PFSK-1 (cell line): Measurements from ENCODE around the gene SH3PXD2A.

Experiments used
- FOXP2 ChIP-seq: optimal IDR thresholded peaks from 2 replicates; pipeline ENCODE3; 2011; ENCODE audit warnings: borderline replicate concordance, control low read depth, inconsistent platforms; ENCODE audit not compliant: insufficient read depth; ENCODE audit errors: extremely low read length, extremely low read depth
- POLR2AphosphoS5 ChIP-seq: IDR thresholded peaks from 2 replicates; pipeline ENCODE4 v1.6.1; 2012; ENCODE audit warnings: low read depth, mild to moderate bottlenecking, control low read depth, low read length, moderate library complexity
- REST ChIP-seq, 2 experiments: IDR thresholded peaks; 2 replicates each; pipeline versions ENCODE4 v1.6.1 to v1.8.0; 2011 to 2012; ENCODE audit warnings: low read depth in 2 of 2, low read length in 2 of 2, control low read depth in 1 of 2, inconsistent platforms in 1 of 2, mild to moderate bottlenecking in 1 of 2, moderate library complexity in 1 of 2; ENCODE audit not compliant: insufficient read depth in 1 of 2
- SIN3A ChIP-seq: IDR thresholded peaks from 2 replicates; pipeline ENCODE4 v1.6.1; 2012; ENCODE audit warnings: mild to moderate bottlenecking, low read length, moderate library complexity, borderline replicate concordance; ENCODE audit not compliant: insufficient read depth
- TAF1 ChIP-seq: IDR thresholded peaks from 2 replicates; pipeline ENCODE4 v1.6.1; 2012; ENCODE audit warnings: low read length, control low read depth, borderline replicate concordance; ENCODE audit not compliant: insufficient read depth

Gene SH3PXD2A

GRCh38 chr10:103802081-103802480, 53.3 kb downstream of the SH3PXD2A start:
- TF ChIP-seq FOXP2: no peak
- no peak for TF ChIP-seq POLR2AphosphoS5
- no peak for TF ChIP-seq SIN3A
- TF ChIP-seq TAF1: no peak
- TF ChIP-seq REST (IDR thresholded peaks at IDR 0.05; ENCODE audit: insufficient read depth in 1 of 2, low read depth in 2 of 2, low read length in 2 of 2): no peak

- TF ChIP-seq TAF1 (no peak), FOXP2 (no peak), REST (IDR thresholded peaks at IDR 0.05; ENCODE audit: insufficient read depth in 1 of 2, low read depth in 2 of 2, low read length in 2 of 2) (no peak), POLR2AphosphoS5 (no peak), SIN3A (no peak)
Measured at GRCh38 chr10:103800789-103801540, 54.4 kb downstream of the SH3PXD2A start.

GRCh38 chr10:103800089-103800488, 55.3 kb downstream of the SH3PXD2A start:
- TF ChIP-seq SIN3A: no peak
- no peak for TF ChIP-seq POLR2AphosphoS5
- no peak for TF ChIP-seq FOXP2
- no peak for TF ChIP-seq TAF1
- TF ChIP-seq REST (IDR thresholded peaks at IDR 0.05; ENCODE audit: insufficient read depth in 1 of 2, low read depth in 2 of 2, low read length in 2 of 2): no peak

GRCh38 chr10:103799341-103799740, 56.0 kb downstream of the SH3PXD2A start:
- TF ChIP-seq SIN3A (no peak), TAF1 (no peak), FOXP2 (no peak), POLR2AphosphoS5 (no peak), REST (IDR thresholded peaks at IDR 0.05; ENCODE audit: insufficient read depth in 1 of 2, low read depth in 2 of 2, low read length in 2 of 2) (no peak)

- TF ChIP-seq FOXP2: no peak
- TF ChIP-seq REST (IDR thresholded peaks at IDR 0.05; ENCODE audit: insufficient read depth in 1 of 2, low read depth in 2 of 2, low read length in 2 of 2): no peak
- TF ChIP-seq SIN3A: no peak
- no peak for TF ChIP-seq POLR2AphosphoS5
- TF ChIP-seq TAF1: no peak
Measured at GRCh38 chr10:103798511-103798910, 56.9 kb downstream of the SH3PXD2A start.
